ENCODE measurements around the gene TSPAN2. TPM values are rescaled to one million over a fixed set of nuclear protein-coding genes. Genes with fewer than 3 reads are reported as not detected.
A peak's percentile ranks its signal among the peaks of the same experiment; 100 is the strongest.

The TSPAN2 gene
- total RNA-seq, 1 experiment from 2014 or later = 0.11 TPM

GRCh38 chr1:115113766-115114165 lies 24.5 kb upstream of the TSPAN2 start:
- DNase-seq (ENCODE audit: low read depth) = no peak

GRCh38 chr1:115112496-115113375 lies 23.4 kb upstream of the TSPAN2 start:
- no peak for DNase-seq (ENCODE audit: low read depth)

GRCh38 chr1:115107516-115108260 lies 18.4 kb upstream of the TSPAN2 start:
- peak; percentile 18 for DNase-seq (ENCODE audit: low read depth)

GRCh38 chr1:115105831-115106230 lies 16.5 kb upstream of the TSPAN2 start:
- DNase-seq (ENCODE audit: low read depth) = no peak

GRCh38 chr1:115099693-115100050 lies 10.4 kb upstream of the TSPAN2 start:
- DNase-seq (ENCODE audit: low read depth) = peak; percentile 52

GRCh38 chr1:115098979-115099692 lies 9.8 kb upstream of the TSPAN2 start:
- peak; percentile 88 for DNase-seq (ENCODE audit: low read depth)

GRCh38 chr1:115092175-115092574 lies 2.9 kb upstream of the TSPAN2 start:
- DNase-seq (ENCODE audit: low read depth) = no peak

- no peak for DNase-seq (ENCODE audit: low read depth)
Observed at GRCh38 chr1:115091572-115091971, 2.3 kb upstream of the TSPAN2 start.

GRCh38 chr1:115090956-115091355 lies 1.7 kb upstream of the TSPAN2 start:
- DNase-seq (ENCODE audit: low read depth) = no peak

GRCh38 chr1:115090540-115090939 lies 1.2 kb upstream of the TSPAN2 start:
- DNase-seq (ENCODE audit: low read depth) = no peak

- DNase-seq (ENCODE audit: low read depth) = no peak
Observed at GRCh38 chr1:115090186-115090490, 835 bp upstream of the TSPAN2 start.

- DNase-seq (ENCODE audit: low read depth) = no peak
Observed at GRCh38 chr1:115088871-115089419, 358 bp downstream of the TSPAN2 start.

- DNase-seq (ENCODE audit: low read depth) = no peak
Observed at GRCh38 chr1:115088115-115088778, 1.1 kb downstream of the TSPAN2 start.

GRCh38 chr1:115086176-115086830 lies 3.0 kb downstream of the TSPAN2 start:
- DNase-seq (ENCODE audit: low read depth) = no peak

- no peak for DNase-seq (ENCODE audit: low read depth)
Observed at GRCh38 chr1:115084902-115085511, 4.3 kb downstream of the TSPAN2 start.

GRCh38 chr1:115082949-115083348 lies 6.4 kb downstream of the TSPAN2 start:
- DNase-seq (ENCODE audit: low read depth) = no peak

GRCh38 chr1:115078708-115079107 lies 10.6 kb downstream of the TSPAN2 start:
- DNase-seq (ENCODE audit: low read depth) = no peak

- DNase-seq (ENCODE audit: low read depth) = no peak
Observed at GRCh38 chr1:115077984-115078330, 11.3 kb downstream of the TSPAN2 start.

GRCh38 chr1:115077286-115077983 lies 11.9 kb downstream of the TSPAN2 start:
- peak; percentile 88 for DNase-seq (ENCODE audit: low read depth)

GRCh38 chr1:115076384-115076915 lies 12.9 kb downstream of the TSPAN2 start:
- peak; percentile 34 for DNase-seq (ENCODE audit: low read depth)
